Activated CD8-positive, alpha-beta T cell treated with anti-CD3 and anti-CD28 coated beads for 36 hours (primary cell): ENCODE data around the gene B4GAT1. TPM values are rescaled to one million over a fixed set of nuclear protein-coding genes. Genes with fewer than 3 reads are reported as not detected.
"Not testable (repeated sequence)": the region's sequence is repeated elsewhere in the genome, so short reads cannot be mapped to it uniquely, and the experiment has no call there.

Experiments used
- ATAC-seq: fragments of 200-7000 bp; cut with Tn5 transposase; one replicate; pipeline ENCODE4 v1.10.0; 2021; ENCODE audit warnings: mild to moderate bottlenecking, moderate library complexity
- CTCF ChIA-PET: fragments of 350-600 bp; sonication (Branson Sonifier 250); formaldehyde crosslinking; loops from one replicate; lab custom pipeline; 2021; ENCODE audit warnings: antibody characterized with exemption; lab: Charles Lee
- POLR2A ChIA-PET: fragments of 350-600 bp; sonication (Branson Sonifier 250); formaldehyde crosslinking; loops from one replicate; lab custom pipeline; 2021; ENCODE audit warnings: antibody characterized with exemption; lab: Charles Lee
- DNase-seq: peaks from one replicate; pipeline ENCODE4 v3.0.0-alpha.2; 2020
- H3K27ac Mint-ChIP-seq: one replicate; pipeline ENCODE4 v1.8.0; 2021; ENCODE audit warnings: mild to moderate bottlenecking, mixed read lengths
- H3K27me3 Mint-ChIP-seq: one replicate; pipeline ENCODE4 v1.8.0; 2021; ENCODE audit warnings: mixed read lengths
- H3K36me3 Mint-ChIP-seq: one replicate; pipeline ENCODE4 v1.8.0; 2021; ENCODE audit warnings: low read depth, mixed read lengths
- H3K4me1 Mint-ChIP-seq: one replicate; pipeline ENCODE4 v1.8.0; 2021; ENCODE audit warnings: low read depth, mixed read lengths
- H3K4me3 Mint-ChIP-seq: one replicate; pipeline ENCODE4 v1.8.0; 2021; ENCODE audit warnings: mild to moderate bottlenecking, moderate library complexity, mixed read lengths
- H3K9me3 Mint-ChIP-seq: one replicate; pipeline ENCODE4 v1.8.0; 2021; ENCODE audit warnings: mixed read lengths
- intact Hi-C: fragments of 100-400 bp; cut with micrococcal nuclease; formaldehyde crosslinking; loops from one replicate; pipeline ENCODE4 v1.10.0; 2022
- total RNA-seq, 2 experiments: library from RNA; stranded (reverse); gene quantifications; one replicate each; pipeline ENCODE4 v1.2.3, GENCODE V29; 2021
- TF ChIP-seq, protein P1 (sequence below): fragments of 200-600 bp; IDR thresholded peaks from one replicate; pipeline ENCODE4 v1.8.0; 2022; ENCODE audit warnings: antibody characterized with exemption, mild to moderate bottlenecking

B4GAT1 gene
- total RNA-seq, 2 experiments from 2014 or later, result 9.4 to 9.5 TPM

DNA sequence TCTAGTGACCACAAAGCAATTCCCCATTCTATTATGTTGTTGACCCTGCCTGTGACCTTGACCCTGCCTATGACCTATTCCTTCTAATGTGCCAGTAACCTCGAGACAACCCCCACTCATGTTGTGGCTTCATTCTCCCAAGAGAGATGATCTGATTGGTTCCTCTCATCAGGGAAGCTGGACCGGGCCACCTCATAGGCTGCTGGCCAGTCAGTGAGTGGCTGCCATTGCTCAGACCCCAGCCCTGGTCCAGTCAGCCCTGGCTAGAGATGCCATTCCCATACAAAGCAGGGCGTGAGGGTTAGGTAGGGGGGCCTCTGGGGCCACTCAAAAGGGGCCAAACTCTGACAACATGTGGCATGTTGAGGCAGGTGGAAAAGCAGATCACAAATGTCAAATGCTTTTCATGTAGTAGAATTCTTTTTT lies 12.2 kb upstream of the B4GAT1 start:
- H3K4me3 Mint-ChIP-seq, result no peak overlapping the region
- intact Hi-C loops, result no loop called here
- H3K27ac Mint-ChIP-seq, result no peak overlapping the region
- H3K27me3 Mint-ChIP-seq, result no peaks in the 10 kb centered on the region
- no peak for DNase-seq
- H3K36me3 Mint-ChIP-seq, result peaks cover 5% of the 10 kb centered on the region
- H3K4me1 Mint-ChIP-seq, result no peaks in the 10 kb centered on the region
- TF ChIP-seq, protein P1, sequence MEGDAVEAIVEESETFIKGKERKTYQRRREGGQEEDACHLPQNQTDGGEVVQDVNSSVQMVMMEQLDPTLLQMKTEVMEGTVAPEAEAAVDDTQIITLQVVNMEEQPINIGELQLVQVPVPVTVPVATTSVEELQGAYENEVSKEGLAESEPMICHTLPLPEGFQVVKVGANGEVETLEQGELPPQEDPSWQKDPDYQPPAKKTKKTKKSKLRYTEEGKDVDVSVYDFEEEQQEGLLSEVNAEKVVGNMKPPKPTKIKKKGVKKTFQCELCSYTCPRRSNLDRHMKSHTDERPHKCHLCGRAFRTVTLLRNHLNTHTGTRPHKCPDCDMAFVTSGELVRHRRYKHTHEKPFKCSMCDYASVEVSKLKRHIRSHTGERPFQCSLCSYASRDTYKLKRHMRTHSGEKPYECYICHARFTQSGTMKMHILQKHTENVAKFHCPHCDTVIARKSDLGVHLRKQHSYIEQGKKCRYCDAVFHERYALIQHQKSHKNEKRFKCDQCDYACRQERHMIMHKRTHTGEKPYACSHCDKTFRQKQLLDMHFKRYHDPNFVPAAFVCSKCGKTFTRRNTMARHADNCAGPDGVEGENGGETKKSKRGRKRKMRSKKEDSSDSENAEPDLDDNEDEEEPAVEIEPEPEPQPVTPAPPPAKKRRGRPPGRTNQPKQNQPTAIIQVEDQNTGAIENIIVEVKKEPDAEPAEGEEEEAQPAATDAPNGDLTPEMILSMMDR, result no peak
- CTCF ChIA-PET, result no interaction called here
- POLR2A ChIA-PET, result no interaction called here
- ATAC-seq, result no peak
- no peaks in the 10 kb centered on the region for H3K9me3 Mint-ChIP-seq

DNA sequence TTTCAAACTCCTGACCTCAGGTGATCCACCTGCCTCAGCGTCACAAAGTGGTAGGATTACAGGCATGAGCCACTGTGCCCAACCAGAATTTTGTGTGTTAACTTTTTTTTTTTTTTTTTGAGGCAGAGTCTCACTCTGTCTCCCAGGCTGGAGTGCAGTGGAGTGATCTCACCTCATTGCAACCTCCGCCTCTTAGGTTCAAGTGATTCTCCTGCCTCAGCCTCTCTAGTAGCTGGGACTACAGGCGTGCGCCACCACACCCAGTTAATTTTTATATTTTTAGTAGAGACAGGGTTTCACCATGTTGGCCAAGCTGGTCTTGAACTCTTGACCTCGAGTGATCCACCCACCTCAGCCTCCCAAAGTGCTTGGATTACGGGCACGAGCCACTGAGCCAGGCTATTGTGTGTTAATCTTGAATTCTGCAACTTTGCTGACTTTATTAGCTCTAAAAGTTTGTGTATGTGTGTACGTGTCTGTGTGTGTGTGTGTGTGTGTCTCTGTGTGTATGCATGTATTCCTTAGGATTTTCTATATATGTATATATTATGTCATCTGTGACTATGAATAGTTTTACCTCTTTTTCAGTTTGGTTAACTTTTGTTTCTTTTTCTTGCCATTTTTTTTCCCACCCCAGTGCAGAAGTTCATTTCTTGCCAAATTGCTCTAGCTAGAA lies 3.3 kb upstream of the B4GAT1 start:
- ChIA-PET CTCF (interaction anchor here (0.6 to 2.7 kb wide), 4 partner anchors 13 to 464 kb away, joined by 3 to 18 read pairs (median 4); no protein-coding TSS in a partner anchor), POLR2A (interaction anchor here (0.6 to 2.8 kb wide), 4 partner anchors 10 to 16 kb away, joined by 3 to 9 read pairs (median 5); no protein-coding TSS in a partner anchor)
- H3K27ac Mint-ChIP-seq, H3K36me3 Mint-ChIP-seq, DNase-seq, H3K4me3 Mint-ChIP-seq, H3K9me3 Mint-ChIP-seq, H3K27me3 Mint-ChIP-seq, intact Hi-C loops, ATAC-seq: not testable (repeated sequence)
- peaks cover 20% of the 10 kb centered on the region for H3K4me1 Mint-ChIP-seq

DNA sequence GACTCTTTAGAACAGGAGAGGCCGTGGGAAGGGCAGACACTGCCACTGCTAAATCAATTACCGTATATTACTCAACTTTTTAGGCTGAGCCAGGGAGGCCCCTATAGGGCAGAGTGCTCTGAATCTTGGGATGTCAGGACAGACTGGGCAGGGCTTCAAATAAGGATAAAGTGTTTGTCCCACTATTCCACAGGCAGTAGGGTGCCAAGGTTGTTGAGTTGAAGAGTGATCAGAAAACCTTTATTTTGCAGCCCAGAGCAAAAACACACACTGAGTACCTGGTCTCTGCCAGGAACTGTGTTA lies 1.6 kb upstream of the B4GAT1 start:
- Mint-ChIP-seq H3K4me1 (peaks cover 31% of the 10 kb centered on the region), H3K27ac (no peak overlapping the region), H3K36me3 (peaks cover 2% of the 10 kb centered on the region), H3K4me3 (peak overlapping the region; percentile 24), H3K9me3 (no peaks in the 10 kb centered on the region), H3K27me3 (peaks cover 2% of the 10 kb centered on the region)
- intact Hi-C loops, result loop anchor here (5.0 kb wide), 1 partner anchor 37 kb away; no protein-coding TSS in a partner anchor
- ChIA-PET POLR2A (interaction anchor here (1.1 to 2.8 kb wide), 2 partner anchors 14 to 22 kb away, joined by 3 to 9 read pairs; no protein-coding TSS in a partner anchor), CTCF (interaction anchor here (1.1 to 5.5 kb wide), 3 partner anchors 15 to 36 kb away, joined by 3 to 44 read pairs (median 18); partner anchors contain the start of gene CD248)
- TF ChIP-seq, protein P1, result no peak
- ATAC-seq (no peak), DNase-seq (no peak)

DNA sequence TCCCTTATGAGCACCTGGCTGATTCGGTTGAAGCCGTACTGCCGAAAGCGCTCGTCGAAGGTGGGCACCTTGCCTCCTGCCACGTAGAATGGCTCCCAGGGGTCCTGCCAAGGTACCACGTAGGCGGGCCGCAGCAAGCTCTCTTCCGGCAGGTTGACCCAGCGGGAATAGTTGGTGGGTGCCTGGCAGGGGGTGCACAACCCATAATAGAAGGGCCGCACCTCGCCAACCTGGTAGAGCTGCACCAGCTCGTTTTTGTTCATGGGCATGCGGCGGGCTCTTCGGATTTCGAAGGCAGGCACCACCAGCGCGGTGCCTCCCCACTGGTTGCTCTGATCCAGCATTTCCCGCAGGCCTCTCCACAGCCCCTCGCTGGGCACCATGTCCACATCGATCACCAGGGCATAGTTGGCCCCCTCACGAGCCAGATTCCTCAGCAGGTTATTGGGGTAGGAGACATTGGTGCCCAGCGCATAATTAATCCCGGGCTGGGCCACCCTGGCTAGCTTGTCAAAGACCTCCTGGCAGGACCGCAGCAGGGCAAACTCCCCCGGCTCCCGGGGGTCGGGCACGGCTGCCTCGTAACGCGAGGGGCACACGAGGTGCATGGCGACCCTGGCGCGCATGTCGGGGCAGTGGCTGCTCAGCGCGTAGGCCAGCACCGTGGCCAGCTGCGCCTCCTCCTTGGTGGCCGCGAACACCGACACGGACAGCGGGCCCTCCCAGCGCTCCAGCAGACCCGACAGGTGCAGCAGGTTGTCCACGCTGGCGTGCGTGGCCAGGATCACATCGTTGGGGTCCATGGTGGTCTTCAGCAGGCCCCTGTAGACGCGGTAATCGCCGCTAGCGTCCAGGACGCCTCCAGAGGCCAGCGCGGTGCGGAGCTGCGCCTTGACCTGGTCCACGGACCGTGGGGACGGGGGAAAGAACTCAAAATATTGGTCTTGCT lies 679 bp downstream of the B4GAT1 start:
- intact Hi-C loops, result loop anchor here (5.0 kb wide), 1 partner anchor 34 kb away; no protein-coding TSS in a partner anchor
- Mint-ChIP-seq H3K4me3 (peak overlapping the region; percentile 95), H3K4me1 (peaks cover 46% of the 10 kb centered on the region), H3K9me3 (no peaks in the 10 kb centered on the region), H3K27me3 (peaks cover 2% of the 10 kb centered on the region), H3K27ac (peak overlapping the region; percentile 92), H3K36me3 (peaks cover 7% of the 10 kb centered on the region)
- ATAC-seq, result no peak
- TF ChIP-seq, protein P1, result no peak
- ChIA-PET CTCF (interaction anchor here (1.5 to 5.5 kb wide), 6 partner anchors 17 to 331 kb away, joined by 3 to 44 read pairs (median 14); no protein-coding TSS in a partner anchor), POLR2A (interaction anchor here (0.6 to 3.3 kb wide), 12 partner anchors 9 to 92 kb away, joined by 3 to 22 read pairs (median 4); partner anchors contain the start of genes CD248, MRPL11, RIN1 and SLC29A2)
- DNase-seq, result no peak

DNA sequence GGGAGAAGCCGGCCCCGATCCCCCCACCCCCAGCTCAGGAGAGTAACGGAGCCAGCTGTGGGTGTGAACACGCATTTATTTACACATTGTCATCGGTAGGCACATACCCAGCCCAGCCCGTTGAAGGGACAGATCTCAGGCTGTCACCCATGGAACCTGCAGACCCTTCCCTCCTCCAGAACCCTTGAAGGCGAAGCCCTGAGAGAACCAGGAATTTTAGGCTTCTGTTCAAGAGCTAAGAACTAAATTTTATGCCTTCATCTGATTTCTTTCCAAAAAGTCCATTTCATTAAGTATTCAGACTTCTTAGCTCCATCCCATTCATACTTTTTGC lies 2.1 kb downstream of the B4GAT1 start:
- H3K27ac Mint-ChIP-seq, result peak overlapping the region; percentile 92
- TF ChIP-seq, protein P1, result no peak
- ChIA-PET POLR2A (interaction anchor here (0.6 to 3.3 kb wide), 9 partner anchors 9 to 122 kb away, joined by 3 to 22 read pairs (median 9); partner anchors contain the start of genes CD248, RIN1 and SLC29A2), CTCF (interaction anchor here (0.8 to 5.5 kb wide), 8 partner anchors 9 to 333 kb away, joined by 3 to 44 read pairs (median 6); partner anchors contain the start of genes RIN1 and YIF1A)
- peaks cover 2% of the 10 kb centered on the region for H3K27me3 Mint-ChIP-seq
- peaks cover 13% of the 10 kb centered on the region for H3K36me3 Mint-ChIP-seq
- peaks cover 43% of the 10 kb centered on the region for H3K4me1 Mint-ChIP-seq
- H3K4me3 Mint-ChIP-seq, result peak overlapping the region; percentile 95
- intact Hi-C loops, result loop anchor here (5.0 kb wide), 1 partner anchor 33 kb away; no protein-coding TSS in a partner anchor
- DNase-seq (no peak), ATAC-seq (peak; percentile 10)
- no peaks in the 10 kb centered on the region for H3K9me3 Mint-ChIP-seq
